Esophagus mucosa (tissue), 1 donor: ENCODE results near the gene DUSP9. TPM values are rescaled to one million over a fixed set of nuclear protein-coding genes. Genes with fewer than 3 reads are reported as not detected.
A peak's percentile ranks its signal among the peaks of the same experiment; 100 is the strongest.

Experiments used
- ATAC-seq: fragments of 200-7000 bp; cut with Tn5 transposase; one replicate; pipeline ENCODE4 v1.9.1; 2020
- total RNA-seq: library from RNA; stranded (reverse); gene quantifications from one replicate; pipeline ENCODE4 v1.2.4, GENCODE V29; 2023
- donor health status: DM: yes; HTN: yes; CAD: no.

The DUSP9 gene
- total RNA-seq, 1 donor from 2014 or later, result 0.76 TPM

GRCh38 chrX:153637121-153638040 lies 9.6 kb upstream of the DUSP9 start:
- no peak for ATAC-seq

GRCh38 chrX:153638041-153638371 lies 9.0 kb upstream of the DUSP9 start:
- ATAC-seq, result no peak

GRCh38 chrX:153638436-153639176 lies 8.4 kb upstream of the DUSP9 start:
- no peak for ATAC-seq

- ATAC-seq, result no peak
Observed at GRCh38 chrX:153639177-153640044, 7.6 kb upstream of the DUSP9 start.

GRCh38 chrX:153640045-153640686 lies 6.8 kb upstream of the DUSP9 start:
- ATAC-seq, result no peak

GRCh38 chrX:153640736-153641575 lies 6.0 kb upstream of the DUSP9 start:
- no peak for ATAC-seq

- no peak for ATAC-seq
Observed at GRCh38 chrX:153641627-153642026, 5.4 kb upstream of the DUSP9 start.

GRCh38 chrX:153642051-153642654 lies 4.8 kb upstream of the DUSP9 start:
- ATAC-seq, result no peak

GRCh38 chrX:153642655-153643430 lies 4.2 kb upstream of the DUSP9 start:
- no peak for ATAC-seq

GRCh38 chrX:153643431-153644351 lies 3.3 kb upstream of the DUSP9 start:
- ATAC-seq, result no peak

GRCh38 chrX:153644356-153645125 lies 2.5 kb upstream of the DUSP9 start:
- no peak for ATAC-seq

GRCh38 chrX:153645151-153645550 lies 1.9 kb upstream of the DUSP9 start:
- ATAC-seq, result no peak

GRCh38 chrX:153645921-153646488 lies 998 bp upstream of the DUSP9 start:
- ATAC-seq, result peak; percentile 68

GRCh38 chrX:153647461-153648357 lies 706 bp downstream of the DUSP9 start:
- no peak for ATAC-seq

GRCh38 chrX:153648358-153649177 lies 1.6 kb downstream of the DUSP9 start:
- no peak for ATAC-seq
